Calu3 (cell line): ENCODE data around the gene PIK3C3. TPM values are rescaled to one million over a fixed set of nuclear protein-coding genes. Genes with fewer than 3 reads are reported as not detected.

Source experiments
- Bru-seq: library from RNA; stranded (reverse); fragments of 400-500 nt; gene quantifications from one replicate; lab custom pipeline; 2021; lab: Mats Ljungman, UMichigan
- BruChase-seq, 2 experiments: library from RNA; stranded (reverse); fragments of 400-500 nt; gene quantifications; one replicate each; lab custom pipeline; 2021; lab: Mats Ljungman, UMichigan
- BruUV-seq: library from RNA; stranded (reverse); fragments of 400-500 nt; replicated peaks from 2 replicates; lab custom pipeline; 2021; lab: Mats Ljungman, UMichigan
- CTCF ChIA-PET: fragments of 300-600 bp; sonication (Branson Sonifier 250); formaldehyde crosslinking; loops from one replicate; lab custom pipeline; 2022; ENCODE audit warnings: antibody characterized with exemption; lab: Charles Lee
- DNase-seq: peaks from one replicate; pipeline ENCODE4 v3.0.0; 2022
- H3K27ac Mint-ChIP-seq: one replicate; pipeline ENCODE4 v1.8.0; 2022; ENCODE audit warnings: mixed read lengths; ENCODE audit not compliant: unreplicated experiment
- H3K27me3 Mint-ChIP-seq: one replicate; pipeline ENCODE4 v1.8.0; 2022; ENCODE audit warnings: mixed read lengths; ENCODE audit not compliant: unreplicated experiment
- H3K36me3 Mint-ChIP-seq: one replicate; pipeline ENCODE4 v1.8.0; 2022; ENCODE audit warnings: mild to moderate bottlenecking, moderate library complexity, mixed read lengths; ENCODE audit not compliant: insufficient read depth, unreplicated experiment
- H3K4me1 Mint-ChIP-seq: one replicate; pipeline ENCODE4 v1.8.0; 2022; ENCODE audit warnings: mild to moderate bottlenecking, low read depth, mixed read lengths; ENCODE audit not compliant: unreplicated experiment
- H3K4me3 Mint-ChIP-seq: one replicate; pipeline ENCODE4 v1.8.0; 2022; ENCODE audit warnings: mild to moderate bottlenecking, low read depth, moderate library complexity, mixed read lengths; ENCODE audit not compliant: unreplicated experiment
- H3K9me3 Mint-ChIP-seq: one replicate; pipeline ENCODE4 v1.8.0; 2022; ENCODE audit warnings: low read depth, mixed read lengths; ENCODE audit not compliant: unreplicated experiment
- intact Hi-C: fragments of 100-400 bp; cut with micrococcal nuclease; formaldehyde crosslinking; loops from one replicate; pipeline ENCODE4 v1.10.0; 2022; ENCODE audit not compliant: unreplicated experiment
- long read RNA-seq: library from polyadenylated mRNA; stranded (forward); transcript quantifications from one replicate; pipeline ENCODE4 v2.0.0, GENCODE V29; 2022
- total RNA-seq: library from RNA; stranded (reverse); gene quantifications from 2 replicates; pipeline ENCODE4 v1.2.3, GENCODE V29; 2022
- TF ChIP-seq, protein P1 (sequence below): fragments of 200-600 bp; IDR thresholded peaks from one replicate; pipeline ENCODE4 v1.8.0; 2022; ENCODE audit warnings: antibody characterized with exemption; ENCODE audit not compliant: unreplicated experiment

Gene PIK3C3
- 32.9 and 49.8 TPM in 2 replicates for total RNA-seq
- Bru-seq, nascent RNA: percentile 82 among the genes with signal in this experiment
- percentile 58 among the genes with signal in this experiment for BruChase-seq, experiment 1, labeled RNA remaining after a 6-hour chase
- BruChase-seq, experiment 2, labeled RNA remaining after a 2-hour chase: percentile 63 among the genes with signal in this experiment
- long read RNA-seq, full-length matches to known transcripts: 15 of 20 reads
- long read RNA-seq, partial matches to known transcripts: 1 of 20 reads
- long read RNA-seq, other reads (novel, unspliced or antisense): 4 of 20 reads

- TF ChIP-seq, protein P1, sequence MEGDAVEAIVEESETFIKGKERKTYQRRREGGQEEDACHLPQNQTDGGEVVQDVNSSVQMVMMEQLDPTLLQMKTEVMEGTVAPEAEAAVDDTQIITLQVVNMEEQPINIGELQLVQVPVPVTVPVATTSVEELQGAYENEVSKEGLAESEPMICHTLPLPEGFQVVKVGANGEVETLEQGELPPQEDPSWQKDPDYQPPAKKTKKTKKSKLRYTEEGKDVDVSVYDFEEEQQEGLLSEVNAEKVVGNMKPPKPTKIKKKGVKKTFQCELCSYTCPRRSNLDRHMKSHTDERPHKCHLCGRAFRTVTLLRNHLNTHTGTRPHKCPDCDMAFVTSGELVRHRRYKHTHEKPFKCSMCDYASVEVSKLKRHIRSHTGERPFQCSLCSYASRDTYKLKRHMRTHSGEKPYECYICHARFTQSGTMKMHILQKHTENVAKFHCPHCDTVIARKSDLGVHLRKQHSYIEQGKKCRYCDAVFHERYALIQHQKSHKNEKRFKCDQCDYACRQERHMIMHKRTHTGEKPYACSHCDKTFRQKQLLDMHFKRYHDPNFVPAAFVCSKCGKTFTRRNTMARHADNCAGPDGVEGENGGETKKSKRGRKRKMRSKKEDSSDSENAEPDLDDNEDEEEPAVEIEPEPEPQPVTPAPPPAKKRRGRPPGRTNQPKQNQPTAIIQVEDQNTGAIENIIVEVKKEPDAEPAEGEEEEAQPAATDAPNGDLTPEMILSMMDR: no peak
- intact Hi-C loops: no loop called here
- peak; percentile 94 for DNase-seq
- H3K4me3 Mint-ChIP-seq: peak within 1 kb of the TSS; percentile 97
- H3K36me3 Mint-ChIP-seq: peaks cover 21% of the 10 kb centered on the region
- no peaks in the 10 kb centered on the region for H3K27me3 Mint-ChIP-seq
- H3K4me1 Mint-ChIP-seq: peaks cover 20% of the 10 kb centered on the region
- peak within 1 kb of the TSS; percentile 96 for H3K27ac Mint-ChIP-seq
- BruUV-seq: no TSS peak
- CTCF ChIA-PET: interaction anchor here (0.6 to 0.7 kb wide), 3 partner anchors 16 to 1792 kb away, joined by 3 to 5 read pairs (median 3); no protein-coding TSS in a partner anchor
- H3K9me3 Mint-ChIP-seq: no peaks in the 10 kb centered on the region
These were observed at the start of gene PIK3C3 for GRCh38 chr18:41954827-41955613. Gene PIK3C3 (plus strand): TSS chr18:41955234. CDS start chr18:41955292, 58 bp downstream.

DNA sequence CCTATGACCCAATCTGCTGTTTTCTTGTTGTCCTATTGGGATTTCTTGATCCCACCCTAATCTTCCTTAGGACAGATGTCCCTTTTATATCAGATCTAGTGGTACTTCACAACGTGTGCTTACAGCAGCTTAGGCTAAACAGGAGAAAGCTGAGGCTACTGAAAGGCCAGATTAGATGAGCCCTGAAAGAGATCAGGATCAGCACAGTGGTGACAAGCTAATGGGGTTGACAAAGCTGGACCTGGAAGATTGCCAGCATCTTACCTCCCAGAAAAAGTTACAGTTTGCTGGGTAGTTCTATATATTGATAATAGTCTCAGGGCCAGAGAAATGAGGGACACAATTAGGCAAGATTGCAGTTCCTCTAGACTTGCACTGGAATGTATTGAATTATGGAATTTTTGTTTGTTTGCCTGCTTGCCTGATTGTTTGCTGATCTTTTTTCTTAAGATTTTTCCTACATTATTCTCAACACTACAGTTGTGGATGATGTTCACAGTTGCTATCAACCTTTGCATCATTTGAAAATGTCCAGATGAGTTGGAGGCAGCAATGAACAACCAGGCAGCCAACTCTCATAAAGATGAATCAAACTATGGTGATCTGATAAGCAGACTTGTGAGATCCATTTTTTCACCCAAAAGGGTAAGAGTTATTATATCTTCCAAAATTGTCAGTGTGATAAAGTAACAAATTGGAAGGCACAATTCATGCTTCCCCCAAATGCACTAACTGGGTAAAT lies 49.1 kb upstream of the PIK3C3 start:
- TF ChIP-seq, protein P1: no peak
- DNase-seq: no peak
- no peaks in the 10 kb centered on the region for H3K9me3 Mint-ChIP-seq
- BruUV-seq: no TSS peak
- intact Hi-C loops: loop anchor here (5.0 to 10.0 kb wide), 3 partner anchors 139 to 501 kb away; no protein-coding TSS in a partner anchor
- H3K4me3 Mint-ChIP-seq: no peak overlapping the region
- H3K27me3 Mint-ChIP-seq: no peaks in the 10 kb centered on the region
- CTCF ChIA-PET: no interaction called here
- no peak overlapping the region for H3K27ac Mint-ChIP-seq
- no peaks in the 10 kb centered on the region for H3K36me3 Mint-ChIP-seq
- H3K4me1 Mint-ChIP-seq: no peaks in the 10 kb centered on the region

DNA sequence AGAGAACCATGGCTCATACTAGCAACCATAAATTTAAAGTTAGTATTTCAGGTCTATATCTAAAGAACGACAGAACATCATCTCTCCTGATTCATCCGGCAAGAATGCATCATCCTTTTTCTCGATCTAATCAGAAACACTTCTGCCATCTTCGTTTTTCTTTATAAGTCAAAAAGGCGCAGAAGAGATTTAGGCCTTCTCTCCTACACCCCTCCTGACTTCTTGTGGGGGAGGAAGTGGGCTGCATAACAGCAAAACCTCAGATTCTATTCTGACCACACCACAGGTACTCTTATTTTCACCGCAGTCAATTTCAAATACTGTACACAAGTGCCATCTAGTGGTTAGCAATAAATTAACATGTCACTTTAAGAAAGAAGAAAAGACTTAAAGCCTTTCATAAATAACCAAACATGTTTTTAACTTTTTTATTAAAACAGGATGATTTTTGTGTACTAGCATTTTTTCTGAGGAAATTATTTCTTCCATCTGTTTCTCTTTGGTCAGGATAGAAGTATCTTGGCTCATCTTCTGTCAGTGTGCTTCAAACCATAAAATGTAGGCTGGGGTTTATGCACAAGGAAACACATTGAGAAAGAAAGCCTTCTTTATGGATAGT lies 48.4 kb upstream of the PIK3C3 start:
- CTCF ChIA-PET: no interaction called here
- no TSS peak for BruUV-seq
- TF ChIP-seq, protein P1: peak; percentile 61
- Mint-ChIP-seq H3K4me3 (no peak overlapping the region), H3K27ac (no peak overlapping the region), H3K4me1 (no peaks in the 10 kb centered on the region), H3K9me3 (no peaks in the 10 kb centered on the region), H3K27me3 (no peaks in the 10 kb centered on the region), H3K36me3 (no peaks in the 10 kb centered on the region)
- no peak for DNase-seq
- intact Hi-C loops: loop anchor here (5.0 to 10.0 kb wide), 3 partner anchors 139 to 502 kb away; no protein-coding TSS in a partner anchor

DNA sequence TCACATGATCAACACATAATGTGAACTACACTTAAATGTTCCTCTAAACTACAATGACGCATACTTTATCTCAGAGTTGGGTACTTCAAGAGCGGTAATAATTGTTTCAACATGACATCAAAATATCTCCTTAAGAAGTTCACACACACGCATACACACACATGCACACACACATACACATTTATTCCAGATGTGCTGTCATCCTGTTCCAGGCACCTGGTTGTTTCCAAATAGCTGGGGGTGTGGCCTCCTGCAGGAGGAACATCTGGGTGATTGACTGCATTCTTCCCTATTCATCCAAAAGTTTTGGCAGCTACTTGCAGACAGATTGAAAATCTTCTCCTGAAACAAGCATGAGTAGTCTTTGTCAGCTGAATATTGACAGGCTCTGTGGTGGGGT lies 37.9 kb upstream of the PIK3C3 start:
- Mint-ChIP-seq H3K4me1 (no peaks in the 10 kb centered on the region), H3K27me3 (peaks cover 32% of the 10 kb centered on the region), H3K27ac (no peak overlapping the region), H3K9me3 (no peaks in the 10 kb centered on the region), H3K36me3 (no peaks in the 10 kb centered on the region), H3K4me3 (no peak overlapping the region)
- intact Hi-C loops: no loop called here
- TF ChIP-seq, protein P1: no peak
- no peak for DNase-seq
- CTCF ChIA-PET: no interaction called here
- no TSS peak for BruUV-seq
